ENCODE measurements around the gene PRM1.

Gene PRM1

DNA sequence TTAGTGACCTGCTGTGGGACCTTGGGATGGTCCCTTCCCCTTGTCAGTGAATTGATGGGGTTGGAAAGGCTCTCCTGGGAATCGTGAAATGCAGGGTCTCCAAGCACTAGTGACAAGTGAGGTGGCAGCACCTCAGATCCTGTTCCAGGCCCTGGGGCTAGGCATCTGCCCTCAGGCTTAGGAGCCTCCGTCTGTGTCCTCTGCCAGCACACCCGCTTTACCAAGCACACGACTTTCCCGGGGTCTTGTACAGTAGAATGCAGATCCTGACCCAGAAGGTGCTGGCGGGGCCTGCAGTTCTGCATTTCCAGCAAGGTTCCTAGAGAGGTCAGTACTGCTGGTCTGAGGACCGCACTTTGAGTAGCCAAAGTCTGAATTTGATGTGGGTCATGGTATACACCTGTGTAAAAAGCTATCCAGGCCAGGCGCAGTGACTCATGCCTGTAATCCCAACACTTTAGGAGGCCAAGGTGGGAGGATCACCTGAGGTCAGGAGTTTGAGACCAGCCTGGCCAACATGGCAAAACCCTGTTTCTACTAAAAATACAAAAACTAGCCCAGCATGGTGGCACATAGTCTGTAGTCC, 33.3 kb upstream of the PRM1 start:
- no peak overlapping the region for H3K27ac ChIP-seq (ENCODE audit: low read depth, low read length)
- no peak overlapping the region for H3K9ac ChIP-seq (ENCODE audit: low read length in 5 of 5)
- H3K4me3 ChIP-seq (ENCODE audit: low read depth in 1 of 5, low read length in 5 of 5): no peak overlapping the region
- peaks cover 0 to 24% (median 3%) of the 10 kb centered on the region in 5 donors for H3K4me1 ChIP-seq (ENCODE audit: control insufficient read depth in 5 of 5, insufficient read depth in 5 of 5, low read length in 5 of 5)
- no peaks in the 10 kb centered on the region for H3K9me3 ChIP-seq (ENCODE audit: control insufficient read depth in 5 of 5, low read length in 5 of 5)
- H3K27me3 ChIP-seq (ENCODE audit: control insufficient read depth in 5 of 5, insufficient read depth in 4 of 5, low read length in 5 of 5): peaks cover 0 to 4% (median 0%) of the 10 kb centered on the region in 5 donors
- H3K36me3 ChIP-seq (ENCODE audit: control insufficient read depth in 5 of 5, insufficient read depth in 5 of 5, low read length in 5 of 5): no peaks in the 10 kb centered on the region

DNA sequence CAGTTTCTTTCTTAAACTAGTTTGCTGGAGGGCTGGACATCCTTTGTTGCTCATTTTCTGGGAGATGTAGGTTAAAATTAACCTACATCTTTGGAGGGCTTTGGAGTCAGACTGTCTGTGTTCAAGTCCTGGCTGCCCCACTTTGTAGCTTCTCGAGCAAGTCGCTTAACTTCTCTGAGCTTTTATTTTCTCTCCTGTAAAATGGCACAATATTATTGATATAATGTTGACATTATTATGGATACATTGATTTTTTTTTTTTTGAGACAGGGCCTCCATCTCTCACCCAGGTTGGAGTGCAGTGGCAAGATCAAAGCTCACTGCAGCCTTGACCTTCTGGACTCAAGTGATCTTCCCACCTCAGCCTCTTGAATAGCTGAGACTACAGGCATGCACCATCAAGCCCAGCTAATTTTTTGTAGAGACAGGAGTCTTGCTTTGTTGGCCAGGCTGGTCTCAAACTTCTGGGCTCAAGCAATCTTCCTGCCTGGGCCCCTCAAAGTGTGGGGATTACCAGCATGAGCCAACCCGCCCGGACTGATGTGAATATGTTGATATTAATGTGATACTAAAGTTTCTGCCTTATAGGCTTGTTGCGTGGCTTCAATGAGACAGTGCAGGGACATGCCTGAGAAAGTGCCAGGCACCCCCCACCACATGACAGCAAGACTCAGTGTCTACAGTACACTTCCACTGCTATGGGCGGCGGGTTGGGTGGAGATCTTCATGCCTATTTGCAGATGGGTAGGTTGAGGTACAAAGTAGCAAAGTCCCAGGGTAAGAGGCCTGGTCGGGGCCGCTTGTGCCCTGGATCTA, 32.6 kb upstream of the PRM1 start:
- H3K4me1 ChIP-seq (ENCODE audit: control insufficient read depth in 5 of 5, insufficient read depth in 5 of 5, low read length in 5 of 5): peaks cover 0 to 28% (median 3%) of the 10 kb centered on the region in 5 donors
- H3K36me3 ChIP-seq (ENCODE audit: control insufficient read depth in 5 of 5, insufficient read depth in 5 of 5, low read length in 5 of 5): no peaks in the 10 kb centered on the region
- H3K27me3 ChIP-seq (ENCODE audit: control insufficient read depth in 5 of 5, insufficient read depth in 4 of 5, low read length in 5 of 5): peaks cover 0 to 4% (median 1%) of the 10 kb centered on the region in 5 donors
- H3K9me3 ChIP-seq (ENCODE audit: control insufficient read depth in 5 of 5, low read length in 5 of 5): no peaks in the 10 kb centered on the region
- no peak overlapping the region for H3K4me3 ChIP-seq (ENCODE audit: low read depth in 1 of 5, low read length in 5 of 5)
- H3K9ac ChIP-seq (ENCODE audit: low read length in 5 of 5): no peak overlapping the region
- H3K27ac ChIP-seq (ENCODE audit: low read depth, low read length): no peak overlapping the region

DNA sequence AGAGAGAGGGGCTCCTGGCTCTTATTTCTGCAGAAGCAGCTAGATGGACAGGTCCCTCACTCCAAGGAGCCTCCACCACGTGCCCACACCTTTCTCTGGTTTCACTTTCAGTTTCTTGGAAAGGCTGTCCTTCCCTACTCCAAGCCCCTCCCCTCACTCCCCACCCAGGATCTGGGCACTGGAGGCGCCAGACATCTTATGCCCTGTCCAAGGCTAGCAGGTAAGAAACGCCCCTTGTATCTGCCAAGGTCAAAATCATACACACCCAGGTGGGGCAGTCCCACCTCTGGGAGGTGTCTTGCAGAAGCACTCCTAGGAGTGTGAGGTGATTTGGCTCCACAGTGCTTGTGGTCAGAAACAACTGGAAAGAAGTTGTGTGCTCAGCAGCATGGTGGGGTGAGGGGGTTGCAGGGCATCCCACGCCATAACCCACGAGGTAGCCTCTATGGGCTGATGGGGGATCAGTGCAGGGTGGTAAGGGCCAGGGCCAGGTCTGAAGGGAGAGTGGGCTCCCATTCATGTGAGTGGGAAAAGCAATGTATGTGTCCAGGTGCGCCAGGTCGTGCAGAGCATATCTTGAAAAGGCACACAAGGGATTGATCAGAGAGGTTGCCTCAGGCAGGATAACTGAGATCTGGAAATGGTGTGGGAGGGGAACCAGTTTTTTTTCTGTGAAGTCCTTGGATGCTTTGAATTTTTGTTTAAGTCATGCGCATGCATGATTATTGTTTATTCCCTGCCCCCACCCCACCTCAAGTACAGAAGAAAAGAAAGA, 31.8 kb upstream of the PRM1 start:
- Histone ChIP-seq H3K9me3 (ENCODE audit: control insufficient read depth in 5 of 5, low read length in 5 of 5) (no peaks in the 10 kb centered on the region), H3K36me3 (ENCODE audit: control insufficient read depth in 5 of 5, insufficient read depth in 5 of 5, low read length in 5 of 5) (no peaks in the 10 kb centered on the region), H3K27ac (ENCODE audit: low read depth, low read length) (no peak overlapping the region), H3K4me1 (ENCODE audit: control insufficient read depth in 5 of 5, insufficient read depth in 5 of 5, low read length in 5 of 5) (peaks cover 0 to 29% (median 3%) of the 10 kb centered on the region in 5 donors), H3K4me3 (ENCODE audit: low read depth in 1 of 5, low read length in 5 of 5) (no peak overlapping the region), H3K9ac (ENCODE audit: low read length in 5 of 5) (no peak overlapping the region), H3K27me3 (ENCODE audit: control insufficient read depth in 5 of 5, insufficient read depth in 4 of 5, low read length in 5 of 5) (peaks cover 0 to 6% (median 4%) of the 10 kb centered on the region in 5 donors)

DNA sequence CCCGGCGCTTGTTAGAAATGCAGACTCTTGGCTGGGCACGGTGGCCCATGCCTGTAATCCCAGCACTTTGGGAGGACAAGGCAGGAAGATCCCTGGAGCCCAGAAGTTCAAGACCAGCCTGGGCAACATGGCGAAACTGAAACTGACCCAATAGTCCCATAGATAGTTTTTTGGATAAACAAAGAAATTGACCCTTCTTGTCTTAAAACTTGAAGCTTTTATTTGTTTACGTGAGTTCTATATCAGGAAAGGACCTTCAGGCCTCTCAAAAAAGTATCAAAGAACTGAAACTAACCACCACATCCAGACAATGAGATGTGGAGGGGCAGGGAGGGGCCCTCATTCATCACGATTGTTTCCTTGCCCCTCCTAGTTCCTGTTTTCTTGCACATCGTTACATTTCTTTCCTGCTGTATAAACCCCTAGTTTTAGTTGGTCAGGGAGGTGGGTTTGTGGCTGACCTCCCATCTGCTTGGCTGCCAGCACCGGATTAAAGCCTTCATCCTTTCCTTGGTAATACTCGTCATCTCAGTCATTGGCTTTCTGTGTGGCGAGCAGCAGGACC, 29.9 kb upstream of the PRM1 start:
- Histone ChIP-seq H3K9ac (ENCODE audit: low read length in 5 of 5) (no peak overlapping the region), H3K4me3 (ENCODE audit: low read depth in 1 of 5, low read length in 5 of 5) (no peak overlapping the region), H3K9me3 (ENCODE audit: control insufficient read depth in 5 of 5, low read length in 5 of 5) (no peaks in the 10 kb centered on the region), H3K36me3 (ENCODE audit: control insufficient read depth in 5 of 5, insufficient read depth in 5 of 5, low read length in 5 of 5) (no peaks in the 10 kb centered on the region), H3K27ac (ENCODE audit: low read depth, low read length) (no peak overlapping the region), H3K27me3 (ENCODE audit: control insufficient read depth in 5 of 5, insufficient read depth in 4 of 5, low read length in 5 of 5) (peaks cover 0 to 6% (median 1%) of the 10 kb centered on the region in 5 donors), H3K4me1 (ENCODE audit: control insufficient read depth in 5 of 5, insufficient read depth in 5 of 5, low read length in 5 of 5) (peaks cover 0 to 29% (median 3%) of the 10 kb centered on the region in 5 donors)

DNA sequence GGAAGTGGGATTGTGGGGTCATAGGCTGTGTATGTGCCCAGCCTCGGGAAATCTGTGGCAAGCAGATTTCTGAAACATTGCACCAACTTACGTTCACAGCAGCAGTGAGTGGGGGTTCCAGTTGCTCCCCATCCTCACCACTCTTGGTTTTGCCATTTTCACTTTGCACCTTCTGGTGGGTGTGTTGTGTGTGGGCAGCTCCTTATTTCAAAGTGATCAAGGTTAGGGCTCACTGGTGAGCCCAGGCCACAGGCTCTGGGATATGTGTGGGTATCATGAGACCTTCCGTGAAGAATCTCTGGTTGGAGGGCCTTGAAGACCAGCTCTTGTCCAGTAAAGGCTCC, 29.5 kb upstream of the PRM1 start:
- peaks cover 0 to 29% (median 3%) of the 10 kb centered on the region in 5 donors for H3K4me1 ChIP-seq (ENCODE audit: control insufficient read depth in 5 of 5, insufficient read depth in 5 of 5, low read length in 5 of 5)
- H3K27ac ChIP-seq (ENCODE audit: low read depth, low read length): no peak overlapping the region

DNA sequence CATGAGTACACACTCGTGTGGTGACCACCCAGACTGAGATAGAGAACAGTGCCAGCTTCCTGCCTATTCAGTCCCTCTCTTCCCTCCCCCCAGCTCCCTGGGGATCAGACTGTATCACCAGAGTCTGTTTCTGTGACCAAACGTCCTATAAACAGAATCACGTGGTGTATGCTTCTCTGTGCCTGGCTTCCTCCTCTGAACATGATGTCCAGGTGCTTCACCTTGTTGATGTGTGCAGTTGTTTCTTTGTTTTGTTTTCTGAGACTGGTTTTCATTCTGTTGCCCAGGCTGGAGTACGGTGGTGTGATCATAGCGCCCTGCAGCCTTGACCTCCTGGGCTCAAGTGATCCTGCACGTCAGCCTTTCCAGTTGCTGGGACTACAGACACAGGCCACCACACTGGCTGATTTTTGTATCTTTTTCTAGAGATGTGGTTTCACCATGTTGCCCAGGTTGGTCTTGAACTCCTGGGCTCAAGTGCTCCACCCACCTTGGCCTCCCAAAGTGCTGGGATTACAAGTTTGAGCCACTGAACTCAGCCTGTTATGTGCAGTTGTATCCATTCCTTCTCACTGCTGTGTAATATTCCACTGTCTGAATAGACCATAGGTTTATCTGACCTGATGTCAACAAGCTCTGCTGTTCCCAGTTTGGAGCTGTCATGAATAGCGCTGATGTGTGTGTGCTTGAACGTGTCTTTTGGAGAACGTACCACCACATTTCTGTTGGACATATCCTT, 28.9 kb upstream of the PRM1 start:
- Histone ChIP-seq H3K4me3 (ENCODE audit: low read depth in 1 of 5, low read length in 5 of 5) (no peak overlapping the region), H3K4me1 (ENCODE audit: control insufficient read depth in 5 of 5, insufficient read depth in 5 of 5, low read length in 5 of 5) (peaks cover 0 to 29% (median 3%) of the 10 kb centered on the region in 5 donors), H3K36me3 (ENCODE audit: control insufficient read depth in 5 of 5, insufficient read depth in 5 of 5, low read length in 5 of 5) (no peaks in the 10 kb centered on the region), H3K27ac (ENCODE audit: low read depth, low read length) (no peak overlapping the region), H3K9me3 (ENCODE audit: control insufficient read depth in 5 of 5, low read length in 5 of 5) (no peaks in the 10 kb centered on the region), H3K27me3 (ENCODE audit: control insufficient read depth in 5 of 5, insufficient read depth in 4 of 5, low read length in 5 of 5) (peaks cover 0 to 6% (median 0%) of the 10 kb centered on the region in 5 donors), H3K9ac (ENCODE audit: low read length in 5 of 5) (no peak overlapping the region)

More for the DNA sequence above, 29.5 kb upstream of the PRM1 start:
- H3K36me3 ChIP-seq (ENCODE audit: control insufficient read depth in 5 of 5, insufficient read depth in 5 of 5, low read length in 5 of 5): no peaks in the 10 kb centered on the region
- no peak overlapping the region for H3K4me3 ChIP-seq (ENCODE audit: low read depth in 1 of 5, low read length in 5 of 5)
- no peak overlapping the region for H3K9ac ChIP-seq (ENCODE audit: low read length in 5 of 5)
- H3K27me3 ChIP-seq (ENCODE audit: control insufficient read depth in 5 of 5, insufficient read depth in 4 of 5, low read length in 5 of 5): peaks cover 0 to 6% (median 0%) of the 10 kb centered on the region in 5 donors
- H3K9me3 ChIP-seq (ENCODE audit: control insufficient read depth in 5 of 5, low read length in 5 of 5): no peaks in the 10 kb centered on the region

DNA sequence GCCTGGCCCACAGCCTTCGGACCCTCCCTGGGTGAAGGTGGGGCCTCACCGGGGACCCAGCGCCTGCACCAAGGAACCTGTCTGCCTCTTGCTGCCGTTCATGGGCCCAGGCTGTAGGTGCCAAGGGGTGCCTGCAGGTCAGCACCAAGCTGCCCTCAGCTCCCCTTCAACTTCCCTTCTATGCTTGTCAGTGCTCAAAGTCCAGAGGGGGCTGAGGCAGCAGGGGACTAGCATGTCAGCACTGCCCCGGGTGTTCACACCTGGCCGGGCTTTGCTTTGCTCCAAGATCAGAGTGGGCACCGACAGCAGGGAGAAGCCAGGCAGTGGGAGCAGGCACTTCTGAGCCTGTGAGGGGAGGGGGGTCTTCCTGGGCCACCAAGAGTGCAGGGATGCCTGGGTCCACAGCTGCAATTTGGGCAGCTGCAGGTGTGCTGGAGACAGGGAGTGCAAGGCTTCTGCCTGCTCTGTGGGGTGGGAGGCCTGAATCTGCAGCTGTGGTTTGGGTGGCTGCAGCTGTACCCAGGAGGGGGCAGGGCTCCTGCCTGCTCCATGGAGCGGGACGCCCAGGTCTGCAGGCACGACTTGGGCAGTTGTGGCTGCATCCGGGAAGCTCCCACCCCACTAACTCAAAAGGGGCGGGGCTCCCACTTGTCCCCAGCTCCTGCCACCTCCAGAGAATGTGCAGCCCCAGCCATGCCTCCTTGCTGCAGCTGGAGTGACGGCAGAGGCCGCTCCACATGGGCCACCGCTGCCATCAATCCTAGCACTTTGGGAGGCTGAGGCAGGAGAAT, 27.6 kb upstream of the PRM1 start:
- H3K27ac ChIP-seq (ENCODE audit: low read depth, low read length): no peak overlapping the region
- H3K27me3 ChIP-seq (ENCODE audit: control insufficient read depth in 5 of 5, insufficient read depth in 4 of 5, low read length in 5 of 5): peaks cover 0 to 6% (median 0%) of the 10 kb centered on the region in 5 donors
- peaks cover 0 to 29% (median 3%) of the 10 kb centered on the region in 5 donors for H3K4me1 ChIP-seq (ENCODE audit: control insufficient read depth in 5 of 5, insufficient read depth in 5 of 5, low read length in 5 of 5)
- H3K9me3 ChIP-seq (ENCODE audit: control insufficient read depth in 5 of 5, low read length in 5 of 5): peaks cover 0 to under 1% (median 0%) of the 10 kb centered on the region in 5 donors
- H3K36me3 ChIP-seq (ENCODE audit: control insufficient read depth in 5 of 5, insufficient read depth in 5 of 5, low read length in 5 of 5): no peaks in the 10 kb centered on the region
- H3K4me3 ChIP-seq (ENCODE audit: low read depth in 1 of 5, low read length in 5 of 5): no peak overlapping the region
- no peak overlapping the region for H3K9ac ChIP-seq (ENCODE audit: low read length in 5 of 5)

DNA sequence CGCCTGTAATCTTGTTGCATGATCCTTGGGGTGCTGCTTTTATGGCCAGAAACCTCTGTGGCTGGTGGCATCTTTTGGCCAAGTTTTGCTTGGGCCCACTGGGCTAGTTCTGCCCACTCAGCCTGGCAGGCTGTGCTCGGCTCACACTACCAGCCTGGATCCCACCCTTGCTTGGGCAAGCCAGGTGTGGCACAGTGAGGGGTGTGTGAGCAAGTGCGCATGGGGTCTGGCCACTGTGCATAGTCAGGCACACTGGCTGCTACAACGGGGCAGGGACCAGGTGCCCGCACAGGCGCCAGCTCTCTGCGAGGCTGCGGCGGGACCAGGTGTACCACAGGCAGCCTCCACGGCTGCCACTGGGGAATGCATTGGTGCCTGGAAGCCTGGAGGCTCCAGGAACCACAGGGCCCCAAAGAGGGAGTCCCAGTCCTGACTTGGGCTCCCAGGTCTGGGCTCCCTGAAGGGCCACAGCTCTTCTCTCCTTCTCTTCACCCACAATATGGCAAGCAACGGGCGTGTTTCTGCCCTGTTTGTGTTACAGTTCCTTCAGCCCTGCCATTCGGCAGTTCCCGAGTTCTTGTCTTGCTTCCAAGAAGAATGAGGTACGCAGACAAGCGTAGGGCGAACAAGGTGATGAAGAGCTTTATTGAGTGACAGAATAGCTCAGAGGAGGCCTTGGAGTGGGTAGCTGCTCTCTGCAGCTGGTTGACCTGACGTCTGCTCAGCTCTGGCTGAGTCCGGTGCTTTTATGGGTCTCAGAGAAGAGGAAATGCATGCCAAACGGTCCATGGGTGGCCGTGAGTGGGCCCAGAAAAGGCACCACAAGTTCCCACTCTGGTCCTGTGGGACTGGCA, 26.7 kb upstream of the PRM1 start:
- Histone ChIP-seq H3K9ac (ENCODE audit: low read length in 5 of 5) (no peak overlapping the region), H3K27ac (ENCODE audit: low read depth, low read length) (no peak overlapping the region), H3K4me1 (ENCODE audit: control insufficient read depth in 5 of 5, insufficient read depth in 5 of 5, low read length in 5 of 5) (peaks cover 0 to 29% (median 3%) of the 10 kb centered on the region in 5 donors), H3K9me3 (ENCODE audit: control insufficient read depth in 5 of 5, low read length in 5 of 5) (peaks cover 0 to 3% (median 0%) of the 10 kb centered on the region in 5 donors), H3K27me3 (ENCODE audit: control insufficient read depth in 5 of 5, insufficient read depth in 4 of 5, low read length in 5 of 5) (peaks cover 0 to 6% (median 0%) of the 10 kb centered on the region in 5 donors), H3K36me3 (ENCODE audit: control insufficient read depth in 5 of 5, insufficient read depth in 5 of 5, low read length in 5 of 5) (no peaks in the 10 kb centered on the region), H3K4me3 (ENCODE audit: low read depth in 1 of 5, low read length in 5 of 5) (no peak overlapping the region)
